ENCODE results near the gene UBQLN1.

GRCh38 chr9:83622433-83622938 lies 85.3 kb downstream of the UBQLN1 start:
- TF ChIP-seq ZSCAN32 (CRISPR knock-in tag; IDR thresholded peaks at IDR 0.05) (no peak), CCNT2 (IDR thresholded peaks at IDR 0.05; ENCODE audit: borderline replicate concordance, extremely low read depth, insufficient read length, low read depth, low read length) (no peak), MAX (CRISPR knock-in tag; IDR thresholded peaks at IDR 0.05) (no peak), FUS (optimal IDR thresholded peaks at IDR 0.05; ENCODE audit: low read depth, low read length) (no peak), HDAC6 (IDR thresholded peaks at IDR 0.05; ENCODE audit: low read depth, low read length) (no peak), E2F4 (CRISPR knock-in tag; IDR thresholded peaks at IDR 0.05; ENCODE audit: low read depth) (no peak), MYNN (IDR thresholded peaks at IDR 0.05) (no peak), MYNN (CRISPR knock-in tag; IDR thresholded peaks at IDR 0.05) (no peak), ELF4 (CRISPR knock-in tag; IDR thresholded peaks at IDR 0.05) (no peak), KLF16 (IDR thresholded peaks at IDR 0.05) (no peak), CTCF (IDR thresholded peaks at IDR 0.05 in 2 of 3, conservative IDR thresholded peaks at IDR 0.05 in 1 of 3; ENCODE audit: insufficient read depth in 2 of 3, low read depth in 1 of 3, low read length in 3 of 3) (no peak), ZNF274 (IDR thresholded peaks at IDR 0.05; ENCODE audit: borderline replicate concordance, low read depth, low read length) (no peak), NFE2L1 (tag; IDR thresholded peaks at IDR 0.05; ENCODE audit: borderline replicate concordance, low read depth) (no peak)

Measured in K562 (cell line).